ENCODE results near the gene SLCO3A1.

Gene SLCO3A1

GRCh38 chr15:91928675-91929074 is 75.2 kb downstream of the SLCO3A1 start:
- no peaks in the 10 kb centered on the region for H3K36me3 ChIP-seq (ENCODE audit: control insufficient read depth in 2 of 2, insufficient read depth in 1 of 2, low read length in 2 of 2)
- CTCF ChIA-PET, result interaction anchor here (0.9 kb wide), 1 partner anchor 10 kb away, joined by 3 read pairs; no protein-coding TSS in a partner anchor
- H3K4me1 ChIP-seq (ENCODE audit: control insufficient read depth, insufficient read depth, low read length), result no peaks in the 10 kb centered on the region; the same call in 1 of the 2 replicates
- TF ChIP-seq SP2 (tag by site-specific recombination; IDR thresholded peaks at IDR 0.05), result no peak
- no peak for TF ChIP-seq TCF7L2 (IDR thresholded peaks at IDR 0.05; ENCODE audit: borderline replicate concordance, low read depth, low read length)
- no peak for TF ChIP-seq MYNN (tag by site-specific recombination; IDR thresholded peaks at IDR 0.05; ENCODE audit: borderline replicate concordance)
- TF ChIP-seq ZNF394 (tag by site-specific recombination; IDR thresholded peaks at IDR 0.05; ENCODE audit: borderline replicate concordance), result no peak
- no peak for TF ChIP-seq ZNF585B (tag by site-specific recombination; IDR thresholded peaks at IDR 0.05)
- TF ChIP-seq KLF17 (tag by site-specific recombination; IDR thresholded peaks at IDR 0.05), result no peak
- TF ChIP-seq MEIS1 (CRISPR knock-in tag; IDR thresholded peaks at IDR 0.05; ENCODE audit: borderline replicate concordance), result no peak
- no peak for TF ChIP-seq BCL6B (tag by site-specific recombination; IDR thresholded peaks at IDR 0.05)
- H3K4me3 ChIP-seq (ENCODE audit: low read depth, low read length), result no peak overlapping the region
- no peaks in the 10 kb centered on the region for H3K9me3 ChIP-seq (ENCODE audit: control insufficient read depth, insufficient read depth, low read depth, low read length)
- POLR2A ChIA-PET, result no interaction called here
- H3K27ac ChIP-seq (ENCODE audit: extremely low read depth, low read depth, low read length), result no peak overlapping the region

- POLR2A ChIA-PET, result no interaction called here
- Histone ChIP-seq H3K4me3 (ENCODE audit: low read depth, low read length) (no peak overlapping the region), H3K4me1 (ENCODE audit: control insufficient read depth, insufficient read depth, low read length) (no peaks in the 10 kb centered on the region; the same call in 1 of the 2 replicates), H3K36me3 (ENCODE audit: control insufficient read depth in 2 of 2, insufficient read depth in 1 of 2, low read length in 2 of 2) (no peaks in the 10 kb centered on the region), H3K27ac (ENCODE audit: extremely low read depth, low read depth, low read length) (no peak overlapping the region), H3K9me3 (ENCODE audit: control insufficient read depth, insufficient read depth, low read depth, low read length) (no peaks in the 10 kb centered on the region)
- CTCF ChIA-PET, result no interaction called here
- 0 out of 2 replicates have a peak, but pooled peaks have one; percentile 28 for TF ChIP-seq SCRT2 (tag by site-specific recombination; IDR thresholded peaks at IDR 0.05)
- TF ChIP-seq ZNF274 (IDR thresholded peaks at IDR 0.05; ENCODE audit: low read length), result no peak
- TF ChIP-seq ZNF274 (tag by site-specific recombination; IDR thresholded peaks at IDR 0.05; ENCODE audit: borderline replicate concordance), result no peak
These were observed 76.0 kb downstream of the SLCO3A1 start for GRCh38 chr15:91929509-91929908.

GRCh38 chr15:91930092-91930491 is 76.6 kb downstream of the SLCO3A1 start:
- CTCF ChIA-PET, result no interaction called here
- Histone ChIP-seq H3K4me3 (ENCODE audit: low read depth, low read length) (no peak overlapping the region), H3K9me3 (ENCODE audit: control insufficient read depth, insufficient read depth, low read depth, low read length) (no peaks in the 10 kb centered on the region), H3K4me1 (ENCODE audit: control insufficient read depth, insufficient read depth, low read length) (no peaks in the 10 kb centered on the region; the same call in 1 of the 2 replicates), H3K36me3 (ENCODE audit: control insufficient read depth in 2 of 2, insufficient read depth in 1 of 2, low read length in 2 of 2) (no peaks in the 10 kb centered on the region), H3K27ac (ENCODE audit: extremely low read depth, low read depth, low read length) (no peak overlapping the region)
- POLR2A ChIA-PET, result no interaction called here
- no peak for TF ChIP-seq ZNF266 (tag by site-specific recombination; IDR thresholded peaks at IDR 0.05; ENCODE audit: low read depth)
- TF ChIP-seq ZFP41 (tag by site-specific recombination; IDR thresholded peaks at IDR 0.05; ENCODE audit: borderline replicate concordance), result no peak
- no peak for TF ChIP-seq ZNF423 (tag by site-specific recombination; IDR thresholded peaks at IDR 0.05)
- no peak for TF ChIP-seq ZNF501 (tag by site-specific recombination; IDR thresholded peaks at IDR 0.05)
- no peak for TF ChIP-seq HOXA7 (CRISPR knock-in tag; IDR thresholded peaks at IDR 0.05; ENCODE audit: borderline replicate concordance)
- no peak for TF ChIP-seq ZNF2 (tag by site-specific recombination; IDR thresholded peaks at IDR 0.05)
- TF ChIP-seq ZNF791 (tag by site-specific recombination; IDR thresholded peaks at IDR 0.05), result no peak
- TF ChIP-seq ZNF555 (tag by site-specific recombination; conservative IDR thresholded peaks at IDR 0.05), result no peak
- no peak for TF ChIP-seq ZBTB7A (tag by site-specific recombination; IDR thresholded peaks at IDR 0.05; ENCODE audit: low read depth)
- no peak for TF ChIP-seq WT1 (tag by site-specific recombination; IDR thresholded peaks at IDR 0.05)
- TF ChIP-seq YY1 (tag by site-specific recombination; IDR thresholded peaks at IDR 0.05), result no peak
- TF ChIP-seq ZNF660 (tag by site-specific recombination; IDR thresholded peaks at IDR 0.05), result no peak
- no peak for TF ChIP-seq ZXDB (tag by site-specific recombination; IDR thresholded peaks at IDR 0.05)
- no peak for TF ChIP-seq ZNF155 (tag by site-specific recombination; IDR thresholded peaks at IDR 0.05)
- TF ChIP-seq ZBTB44 (tag by site-specific recombination; IDR thresholded peaks at IDR 0.05), result no peak
- TF ChIP-seq HIC1 (tag by site-specific recombination; IDR thresholded peaks at IDR 0.05), result no peak
- TF ChIP-seq ZFP37 (tag by site-specific recombination; IDR thresholded peaks at IDR 0.05), result no peak
